Rectal smooth muscle tissue (tissue), 1 donor: ENCODE data around the gene FAM89B.
"Not testable (repeated sequence)": the region's sequence is repeated elsewhere in the genome, so short reads cannot be mapped to it uniquely, and the experiment has no call there.

Experiments
- H3K27ac ChIP-seq: one replicate; pipeline ENCODE4 v1.7.0; 2013; ENCODE audit warnings: low read depth, low read length, inconsistent platforms
- H3K27me3 ChIP-seq: one replicate; pipeline ENCODE4 v1.7.0; 2013; ENCODE audit warnings: low read length; ENCODE audit not compliant: control insufficient read depth, insufficient read depth
- H3K36me3 ChIP-seq: one replicate; pipeline ENCODE4 v1.7.0; 2013; ENCODE audit warnings: low read length; ENCODE audit not compliant: control insufficient read depth, insufficient read depth
- H3K4me1 ChIP-seq: one replicate; pipeline ENCODE4 v1.7.0; 2013; ENCODE audit warnings: low read length; ENCODE audit not compliant: control insufficient read depth, insufficient read depth
- H3K4me3 ChIP-seq: one replicate; pipeline ENCODE4 v1.7.0; 2013; ENCODE audit warnings: low read length
- H3K9ac ChIP-seq: one replicate; pipeline ENCODE4 v1.7.0; 2013; ENCODE audit warnings: low read length

Gene FAM89B

DNA sequence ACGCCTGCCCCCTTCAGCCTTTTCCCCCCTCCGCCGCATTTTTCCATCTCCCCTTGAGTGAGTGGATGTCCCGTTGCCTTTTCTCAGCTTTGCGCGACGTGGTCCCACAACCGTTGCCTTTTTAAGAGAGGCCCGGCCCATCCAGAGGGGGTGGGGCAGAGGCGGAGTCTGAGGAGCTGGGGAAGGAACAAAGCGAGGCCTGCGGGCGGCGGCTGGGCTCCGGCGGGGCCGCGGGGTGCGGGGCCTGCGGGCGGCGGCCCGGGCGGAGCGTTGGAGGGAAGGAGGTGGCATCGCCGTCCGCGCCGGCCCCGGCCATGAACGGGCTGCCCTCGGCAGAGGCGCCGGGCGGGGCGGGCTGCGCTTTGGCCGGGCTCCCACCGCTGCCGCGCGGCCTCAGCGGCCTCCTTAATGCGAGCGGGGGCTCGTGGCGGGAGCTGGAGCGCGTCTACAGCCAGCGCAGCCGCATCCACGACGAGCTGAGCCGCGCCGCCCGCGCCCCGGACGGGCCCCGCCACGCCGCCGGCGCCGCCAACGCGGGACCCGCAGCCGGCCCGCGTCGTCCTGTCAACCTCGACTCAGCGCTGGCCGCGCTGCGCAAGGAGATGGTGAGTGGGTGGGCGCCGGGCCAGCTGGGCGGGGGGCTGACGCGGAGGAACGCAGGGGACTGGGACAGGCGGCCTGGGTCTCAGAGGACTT, at the start of gene FAM89B:
Gene FAM89B (plus strand): TSS at position 183 of the 696 bp plus-strand sequence. CDS start 132 bp downstream, at position 315.
- Histone ChIP-seq H3K27ac (peak within 1 kb of the TSS; percentile 87), H3K36me3 (no peaks in the 10 kb centered on the region), H3K4me3 (peak within 1 kb of the TSS; percentile 98), H3K4me1 (peaks cover 40% of the 10 kb centered on the region), H3K27me3 (no peaks in the 10 kb centered on the region), H3K9ac (peak within 1 kb of the TSS; percentile 71)

DNA sequence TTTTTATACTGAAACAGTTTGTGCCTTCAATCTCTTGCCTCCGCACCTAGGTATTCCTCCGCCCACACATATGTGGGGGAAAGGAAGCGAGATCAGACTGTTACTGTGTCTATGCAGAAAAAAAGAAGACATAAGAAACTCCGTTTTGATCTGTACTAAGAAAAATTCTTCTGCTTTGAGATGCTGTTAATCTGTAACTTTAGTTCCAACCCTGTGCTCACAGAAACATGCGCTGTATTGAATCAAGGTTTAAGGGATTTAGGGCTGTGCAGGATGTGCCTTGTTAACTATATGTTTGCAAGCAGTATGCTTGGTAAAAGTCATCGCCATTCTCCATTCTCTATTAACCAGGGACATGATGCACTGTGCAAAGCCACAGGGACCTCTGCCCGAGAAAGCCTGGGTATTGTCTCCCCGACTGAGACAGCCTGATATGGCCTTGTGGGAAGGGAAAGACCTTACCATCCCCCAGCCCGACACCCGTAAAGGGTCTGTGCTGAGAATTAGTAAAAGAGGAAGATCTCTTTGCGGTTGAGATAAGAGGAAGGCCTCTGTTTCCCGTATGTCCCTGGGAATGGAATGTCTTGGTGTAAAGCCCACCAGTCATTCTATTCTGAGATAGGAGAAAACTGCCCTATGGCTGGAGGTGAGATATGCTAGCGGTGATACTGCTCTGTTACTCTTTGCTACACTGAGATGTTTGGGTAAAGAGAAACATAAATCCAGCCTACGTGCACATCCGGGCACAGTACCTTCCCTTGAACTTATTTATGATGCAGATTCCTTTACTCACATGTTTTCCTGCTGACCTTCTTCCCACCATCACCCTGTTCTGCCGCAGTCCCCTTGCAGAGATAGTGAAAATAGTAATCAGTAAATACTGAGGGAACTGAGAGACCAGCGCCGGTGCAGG, 49.4 kb upstream of the FAM89B start:
- peaks cover 17% of the 10 kb centered on the region for H3K4me1 ChIP-seq
- H3K27me3 ChIP-seq, H3K4me3 ChIP-seq, H3K27ac ChIP-seq, H3K36me3 ChIP-seq, H3K9ac ChIP-seq: not testable (repeated sequence)

DNA sequence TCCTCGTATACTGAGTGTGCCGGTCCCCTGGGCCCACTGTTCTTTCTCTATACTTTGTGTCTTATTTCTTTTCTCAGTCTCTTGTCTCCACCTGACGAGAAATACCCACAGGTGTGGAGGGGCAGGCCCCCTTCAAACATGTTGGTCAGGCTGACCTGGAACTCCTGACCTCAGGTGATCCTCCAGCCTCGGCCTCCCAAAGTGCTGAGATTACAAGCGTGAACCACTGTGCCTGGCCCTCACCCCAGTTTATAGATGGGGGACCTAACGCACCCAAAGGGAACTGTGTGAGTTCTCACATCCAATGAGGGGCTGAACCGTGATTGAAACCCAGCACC, 48.7 kb upstream of the FAM89B start:
- Histone ChIP-seq H3K27ac (peak overlapping the region; percentile 75), H3K4me1 (peaks cover 17% of the 10 kb centered on the region)
- H3K9ac ChIP-seq, H3K27me3 ChIP-seq, H3K4me3 ChIP-seq, H3K36me3 ChIP-seq: not testable (repeated sequence)

DNA sequence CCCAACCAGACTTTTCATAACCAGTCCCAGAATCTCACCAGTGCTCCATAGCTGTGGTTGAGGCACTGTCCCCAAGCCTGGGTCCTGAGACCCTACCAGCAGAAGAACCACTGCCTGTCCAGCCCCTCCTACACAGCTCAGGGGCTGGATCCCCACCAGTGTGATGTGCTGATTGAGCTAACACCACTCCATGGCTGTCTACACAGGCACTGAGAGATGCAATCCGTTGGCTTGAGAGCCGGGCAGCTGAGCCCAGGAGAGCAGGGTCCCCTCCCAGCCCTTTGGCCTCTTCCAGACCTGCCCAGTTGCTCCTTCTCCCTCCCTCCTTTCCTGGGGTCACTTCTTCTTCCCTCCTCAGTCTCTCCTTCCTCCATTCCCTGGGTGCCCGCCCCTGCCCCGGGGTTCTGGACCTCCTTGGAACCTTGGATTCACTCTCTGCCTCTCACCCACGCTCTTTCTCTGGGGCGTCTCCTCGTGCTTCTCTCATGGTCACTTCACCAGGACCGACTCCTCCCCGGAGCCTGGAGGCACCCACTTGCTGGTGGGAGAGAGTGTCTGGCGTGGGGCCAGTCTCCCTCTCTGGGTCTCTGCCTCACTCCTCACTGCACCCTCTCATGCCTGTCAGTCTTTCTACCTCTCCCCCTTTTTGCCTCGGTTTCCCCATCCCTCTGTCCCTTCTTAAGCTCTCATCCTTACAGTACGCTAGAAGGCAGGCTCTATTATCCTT, 48.2 kb upstream of the FAM89B start:
- H3K9ac ChIP-seq = no peak overlapping the region
- H3K4me3 ChIP-seq = peak overlapping the region; percentile 59
- H3K27ac ChIP-seq = peak overlapping the region; percentile 75
- H3K36me3 ChIP-seq = peaks cover 4% of the 10 kb centered on the region
- peaks cover 17% of the 10 kb centered on the region for H3K4me1 ChIP-seq
- no peaks in the 10 kb centered on the region for H3K27me3 ChIP-seq

DNA sequence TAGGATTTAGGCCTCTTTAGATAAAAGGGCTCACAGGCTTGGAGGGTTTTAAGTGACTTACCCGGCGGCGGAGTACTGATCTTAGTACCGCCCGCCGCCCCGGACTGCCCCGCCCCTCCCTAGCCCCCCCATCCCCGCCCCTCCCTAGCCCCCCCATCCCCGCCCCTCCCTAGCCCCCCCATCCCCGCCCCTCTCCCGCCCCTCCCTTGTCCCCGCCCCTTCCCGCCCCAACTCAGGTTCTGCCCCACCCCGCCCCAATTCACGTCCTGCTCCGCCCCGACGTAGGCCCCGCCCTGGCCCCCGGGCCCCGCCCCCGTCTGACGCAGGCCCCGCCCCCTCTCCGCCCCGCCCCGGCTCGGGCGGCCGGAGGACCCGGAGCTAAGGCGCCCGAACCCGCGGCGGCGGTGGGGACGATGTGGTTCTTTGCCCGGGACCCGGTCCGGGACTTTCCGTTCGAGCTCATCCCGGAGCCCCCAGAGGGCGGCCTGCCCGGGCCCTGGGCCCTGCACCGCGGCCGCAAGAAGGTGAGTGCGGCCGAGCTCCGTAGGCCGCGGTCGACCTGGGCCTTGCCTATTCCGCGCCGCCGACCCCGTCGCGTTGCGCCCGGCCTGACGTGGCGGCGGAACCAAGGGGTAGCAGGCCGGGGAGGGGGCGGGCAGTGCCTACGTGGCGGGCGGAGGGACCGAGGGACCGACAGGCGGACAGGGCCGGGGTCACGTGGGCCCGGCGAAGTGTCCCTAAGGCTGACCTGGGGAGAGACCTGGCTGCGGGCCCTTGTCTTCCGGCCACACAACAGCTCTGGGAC, 47.4 kb upstream of the FAM89B start, which contains the start of gene SCYL1:
Gene SCYL1 (plus strand): TSS at position 343 of the 805 bp plus-strand sequence. CDS start 71 bp downstream, at position 414.
- H3K27ac ChIP-seq = peak within 1 kb of the TSS; percentile 87
- H3K9ac ChIP-seq = peak within 1 kb of the TSS; percentile 93
- no peaks in the 10 kb centered on the region for H3K27me3 ChIP-seq
- peak within 1 kb of the TSS; percentile 94 for H3K4me3 ChIP-seq
- peaks cover 17% of the 10 kb centered on the region for H3K4me1 ChIP-seq
- H3K36me3 ChIP-seq = peaks cover 4% of the 10 kb centered on the region

DNA sequence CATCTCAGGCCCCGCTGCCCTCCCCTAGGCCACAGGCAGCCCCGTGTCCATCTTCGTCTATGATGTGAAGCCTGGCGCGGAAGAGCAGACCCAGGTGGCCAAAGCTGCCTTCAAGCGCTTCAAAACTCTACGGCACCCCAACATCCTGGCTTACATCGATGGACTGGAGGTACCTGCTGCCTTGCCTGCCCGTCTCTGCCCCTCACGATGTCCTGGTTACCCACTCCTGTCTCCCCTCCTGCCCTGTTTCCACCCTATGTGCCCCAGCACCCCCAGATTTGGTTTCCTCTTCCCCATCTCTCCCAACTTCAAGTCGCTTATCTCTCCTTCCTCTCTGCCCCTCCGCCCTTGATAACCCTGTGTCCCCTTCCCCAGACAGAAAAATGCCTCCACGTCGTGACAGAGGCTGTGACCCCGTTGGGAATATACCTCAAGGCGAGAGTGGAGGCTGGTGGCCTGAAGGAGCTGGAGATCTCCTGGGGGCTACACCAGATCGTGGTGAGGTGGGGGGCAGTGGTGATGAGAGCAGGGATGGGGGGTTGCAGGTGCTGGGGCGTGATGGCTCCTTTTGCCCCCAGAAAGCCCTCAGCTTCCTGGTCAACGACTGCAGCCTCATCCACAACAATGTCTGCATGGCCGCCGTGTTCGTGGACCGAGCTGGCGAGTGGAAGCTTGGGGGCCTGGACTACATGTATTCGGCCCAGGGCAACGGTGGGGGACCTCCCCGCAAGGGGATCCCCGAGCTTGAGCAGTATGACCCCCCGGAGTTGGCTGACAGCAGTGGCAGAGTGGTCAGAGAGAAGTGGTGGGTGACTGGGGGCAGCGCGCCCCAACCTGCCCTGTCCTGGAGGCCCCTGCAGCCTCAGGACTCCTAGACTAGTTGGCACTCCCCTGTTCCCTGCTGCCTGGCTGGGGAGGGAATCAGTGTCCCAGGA, 46.5 kb upstream of the FAM89B start:
- H3K36me3 ChIP-seq = peaks cover 12% of the 10 kb centered on the region
- peak overlapping the region; percentile 94 for H3K4me3 ChIP-seq
- peaks cover 17% of the 10 kb centered on the region for H3K4me1 ChIP-seq
- H3K27me3 ChIP-seq = no peaks in the 10 kb centered on the region
- H3K27ac ChIP-seq = peak overlapping the region; percentile 87
- H3K9ac ChIP-seq = peak overlapping the region; percentile 93

DNA sequence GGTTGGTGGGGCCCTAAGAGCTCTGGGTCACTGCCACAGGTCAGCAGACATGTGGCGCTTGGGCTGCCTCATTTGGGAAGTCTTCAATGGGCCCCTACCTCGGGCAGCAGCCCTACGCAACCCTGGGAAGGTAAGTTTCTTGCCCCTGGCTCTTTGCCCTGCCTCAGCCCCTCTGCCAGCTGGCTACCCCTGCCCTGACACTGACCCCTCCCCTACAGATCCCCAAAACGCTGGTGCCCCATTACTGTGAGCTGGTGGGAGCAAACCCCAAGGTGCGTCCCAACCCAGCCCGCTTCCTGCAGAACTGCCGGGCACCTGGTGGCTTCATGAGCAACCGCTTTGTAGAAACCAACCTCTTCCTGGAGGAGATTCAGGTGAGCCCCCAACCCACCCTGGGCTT, 45.6 kb upstream of the FAM89B start:
- Histone ChIP-seq H3K9ac (no peak overlapping the region), H3K36me3 (peaks cover 14% of the 10 kb centered on the region), H3K4me1 (peaks cover 17% of the 10 kb centered on the region), H3K27me3 (no peaks in the 10 kb centered on the region), H3K4me3 (no peak overlapping the region), H3K27ac (no peak overlapping the region)

DNA sequence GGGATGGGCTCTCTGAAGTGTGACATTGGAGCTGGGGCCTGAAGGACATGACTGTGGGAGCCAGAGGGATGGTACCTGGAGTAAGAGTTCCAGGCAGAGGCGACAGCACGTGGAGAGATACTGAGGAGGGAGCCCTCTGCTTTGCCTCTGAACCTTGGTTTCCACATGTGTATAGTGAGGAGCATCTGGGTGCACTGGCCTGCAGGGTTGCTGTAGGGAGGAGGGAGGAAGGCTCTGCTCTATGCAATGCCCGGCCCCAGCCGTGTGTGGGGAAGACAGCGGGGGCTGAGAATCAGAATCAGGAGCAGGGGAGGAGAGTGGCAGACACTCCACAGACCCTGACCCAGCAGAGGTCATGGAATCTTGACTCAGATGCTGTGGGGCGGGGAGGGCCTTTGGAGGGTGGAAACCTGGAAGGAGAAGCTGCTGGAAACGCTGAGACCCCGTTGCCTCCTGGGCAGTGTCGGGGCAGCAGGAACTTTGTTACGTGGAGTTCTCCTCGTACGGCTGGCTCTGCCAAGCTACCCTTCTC, 43.5 kb upstream of the FAM89B start:
- no peaks in the 10 kb centered on the region for H3K27me3 ChIP-seq
- peaks cover 23% of the 10 kb centered on the region for H3K36me3 ChIP-seq
- no peak overlapping the region for H3K4me3 ChIP-seq
- no peak overlapping the region for H3K9ac ChIP-seq
- H3K27ac ChIP-seq = no peak overlapping the region
- H3K4me1 ChIP-seq = peaks cover 16% of the 10 kb centered on the region

DNA sequence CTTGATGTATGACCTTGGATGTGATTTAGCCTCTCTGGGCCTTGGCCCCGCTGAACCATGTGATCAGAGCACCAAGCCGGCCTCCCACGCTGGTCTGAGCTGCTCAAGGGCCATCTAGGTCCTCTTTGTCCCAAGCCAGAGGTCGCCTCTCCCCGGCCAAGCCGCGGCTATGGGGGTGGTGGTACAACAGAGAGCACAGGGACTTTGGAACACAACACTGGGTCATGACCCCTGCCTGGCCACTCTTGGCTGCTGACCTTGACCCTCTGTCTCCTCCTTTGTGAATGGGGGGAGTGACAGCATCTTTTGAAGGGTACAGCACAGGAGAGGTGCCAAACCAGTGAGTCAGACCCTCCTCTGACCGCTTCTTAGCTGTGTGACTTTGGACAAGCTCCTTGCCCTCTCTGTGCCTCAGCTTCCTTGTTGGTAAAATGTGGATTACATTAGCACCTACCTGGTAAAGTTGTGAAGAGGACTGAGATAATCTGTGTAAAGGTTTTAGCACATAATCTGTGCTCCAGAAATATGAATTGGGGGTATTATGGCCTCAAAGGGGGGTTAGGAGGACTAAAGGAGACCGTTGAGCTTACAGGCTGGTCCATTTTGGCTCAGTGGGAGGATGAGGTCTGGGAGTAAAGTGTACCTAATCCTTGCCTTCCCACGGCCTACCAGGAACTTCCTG, 42.7 kb upstream of the FAM89B start:
- Histone ChIP-seq H3K27ac (no peak overlapping the region), H3K27me3 (no peaks in the 10 kb centered on the region), H3K4me3 (no peak overlapping the region), H3K9ac (no peak overlapping the region), H3K36me3 (peaks cover 23% of the 10 kb centered on the region), H3K4me1 (peaks cover 10% of the 10 kb centered on the region)

DNA sequence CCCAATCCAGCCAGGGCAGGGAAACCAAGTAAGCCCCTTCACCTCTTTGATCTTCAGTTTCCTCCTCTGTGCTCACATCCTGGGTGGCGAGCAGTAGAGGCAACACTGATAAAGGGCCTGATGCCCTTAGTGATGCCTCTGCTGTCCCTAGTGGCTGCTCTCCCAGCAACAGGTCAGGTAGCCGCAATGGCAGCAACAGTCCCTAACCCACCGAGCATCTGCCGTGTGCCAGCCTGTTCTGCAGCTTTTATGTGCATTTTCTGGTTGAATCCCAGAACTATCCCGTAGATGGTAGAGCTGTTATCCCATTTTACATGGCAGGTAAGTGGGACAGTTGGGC, 42.2 kb upstream of the FAM89B start:
- peaks cover 10% of the 10 kb centered on the region for H3K4me1 ChIP-seq
- H3K36me3 ChIP-seq = peaks cover 26% of the 10 kb centered on the region
- no peaks in the 10 kb centered on the region for H3K27me3 ChIP-seq
- H3K27ac ChIP-seq = no peak overlapping the region
- H3K9ac ChIP-seq = no peak overlapping the region
- H3K4me3 ChIP-seq = no peak overlapping the region
